Measurements from ENCODE around the gene CDCP2.

Gene CDCP2

DNA sequence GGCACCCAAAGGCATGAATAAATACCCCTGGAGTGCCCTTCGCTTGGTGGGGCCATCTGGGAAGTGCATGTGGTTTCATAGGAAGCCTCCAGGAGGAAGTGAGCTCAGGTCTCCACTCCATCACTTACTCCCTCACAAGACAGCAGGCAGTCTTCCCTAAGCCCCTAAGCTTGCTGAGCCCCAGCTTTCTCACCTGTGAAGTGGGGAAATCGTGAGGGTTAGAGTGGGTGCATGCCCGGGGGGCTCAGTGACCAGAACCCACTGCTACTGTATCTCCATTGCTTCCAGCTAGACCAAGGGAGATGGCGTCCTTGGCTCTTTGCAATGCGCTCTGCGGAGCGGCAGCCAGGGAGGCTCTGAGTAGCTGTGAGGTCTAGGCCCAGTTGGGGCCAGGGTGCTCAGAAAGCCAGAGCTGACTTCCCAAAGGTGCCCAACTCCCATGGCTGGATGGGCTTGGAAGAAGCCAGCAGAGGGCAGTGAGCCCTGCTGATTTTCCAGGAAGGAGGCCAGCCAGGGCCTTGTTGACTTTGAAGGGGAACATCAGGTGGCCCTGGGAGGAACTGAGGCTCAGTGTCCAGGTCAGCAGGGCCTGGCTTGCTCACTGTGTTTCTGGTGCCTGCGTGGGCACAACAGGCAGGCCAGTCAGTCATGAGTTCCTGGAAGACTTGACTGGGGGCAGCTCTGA lies 27.3 kb downstream of the CDCP2 start:
- no peak overlapping the region for H3K4me3 ChIP-seq (replicated peaks in 1 of 2; ENCODE audit: low read depth in 2 of 2, low read length in 2 of 2)
- DNase-seq (ENCODE audit: low read depth in 2 of 2) = peak; percentile 30 to 40
- TF ChIP-seq, protein P1, sequence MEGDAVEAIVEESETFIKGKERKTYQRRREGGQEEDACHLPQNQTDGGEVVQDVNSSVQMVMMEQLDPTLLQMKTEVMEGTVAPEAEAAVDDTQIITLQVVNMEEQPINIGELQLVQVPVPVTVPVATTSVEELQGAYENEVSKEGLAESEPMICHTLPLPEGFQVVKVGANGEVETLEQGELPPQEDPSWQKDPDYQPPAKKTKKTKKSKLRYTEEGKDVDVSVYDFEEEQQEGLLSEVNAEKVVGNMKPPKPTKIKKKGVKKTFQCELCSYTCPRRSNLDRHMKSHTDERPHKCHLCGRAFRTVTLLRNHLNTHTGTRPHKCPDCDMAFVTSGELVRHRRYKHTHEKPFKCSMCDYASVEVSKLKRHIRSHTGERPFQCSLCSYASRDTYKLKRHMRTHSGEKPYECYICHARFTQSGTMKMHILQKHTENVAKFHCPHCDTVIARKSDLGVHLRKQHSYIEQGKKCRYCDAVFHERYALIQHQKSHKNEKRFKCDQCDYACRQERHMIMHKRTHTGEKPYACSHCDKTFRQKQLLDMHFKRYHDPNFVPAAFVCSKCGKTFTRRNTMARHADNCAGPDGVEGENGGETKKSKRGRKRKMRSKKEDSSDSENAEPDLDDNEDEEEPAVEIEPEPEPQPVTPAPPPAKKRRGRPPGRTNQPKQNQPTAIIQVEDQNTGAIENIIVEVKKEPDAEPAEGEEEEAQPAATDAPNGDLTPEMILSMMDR (IDR thresholded peaks at IDR 0.05; ENCODE audit: low read depth, low read length) = peak; percentile 18

DNA sequence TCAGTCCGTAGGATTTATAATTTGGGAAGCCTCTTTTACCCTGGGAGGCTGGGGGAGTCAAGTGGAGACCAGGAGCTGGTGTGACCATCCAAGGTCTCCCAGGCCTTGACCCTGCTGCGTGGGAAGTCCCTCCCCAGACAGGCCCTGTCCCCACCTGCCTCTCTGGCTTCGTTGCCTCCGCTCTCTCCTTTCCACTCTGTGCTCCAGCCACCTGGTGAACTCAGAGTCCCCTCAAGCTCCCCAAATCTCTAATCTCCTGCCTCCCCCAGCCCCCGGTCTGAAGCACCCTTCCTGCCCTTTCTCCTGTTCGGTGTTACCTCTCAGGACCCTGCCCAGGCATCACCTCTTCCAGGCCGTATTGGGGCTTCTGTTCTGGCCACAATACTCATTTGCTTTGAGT lies 27.9 kb downstream of the CDCP2 start:
- H3K4me3 ChIP-seq (replicated peaks in 1 of 2; ENCODE audit: low read depth in 2 of 2, low read length in 2 of 2) = no peak overlapping the region
- TF ChIP-seq, protein P1 (IDR thresholded peaks at IDR 0.05; ENCODE audit: low read depth, low read length) = no peak
- no peak for DNase-seq (ENCODE audit: low read depth in 2 of 2)

DNA sequence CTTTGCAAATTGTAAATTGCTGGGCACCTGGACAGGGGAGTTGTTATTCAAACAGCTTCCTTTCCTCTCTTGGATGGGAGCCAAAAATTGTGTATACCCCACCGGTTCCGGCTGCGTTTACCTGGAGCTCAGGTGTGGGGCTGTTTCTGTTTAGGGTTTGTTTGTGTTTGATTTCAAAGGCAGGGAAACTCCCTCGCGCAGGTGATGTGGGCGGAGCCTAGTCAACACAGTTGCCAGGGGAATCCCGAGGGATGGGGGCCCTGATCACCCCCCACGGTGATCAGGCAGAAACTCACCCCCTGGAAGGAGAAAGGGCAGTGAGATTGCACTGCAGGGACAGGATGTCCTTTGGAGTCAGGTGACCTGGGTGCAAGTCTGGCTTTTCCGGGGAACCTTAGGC lies 28.3 kb downstream of the CDCP2 start:
- TF ChIP-seq, protein P1 (IDR thresholded peaks at IDR 0.05; ENCODE audit: low read depth, low read length) = no peak
- no peak for DNase-seq (ENCODE audit: low read depth in 2 of 2)

DNA sequence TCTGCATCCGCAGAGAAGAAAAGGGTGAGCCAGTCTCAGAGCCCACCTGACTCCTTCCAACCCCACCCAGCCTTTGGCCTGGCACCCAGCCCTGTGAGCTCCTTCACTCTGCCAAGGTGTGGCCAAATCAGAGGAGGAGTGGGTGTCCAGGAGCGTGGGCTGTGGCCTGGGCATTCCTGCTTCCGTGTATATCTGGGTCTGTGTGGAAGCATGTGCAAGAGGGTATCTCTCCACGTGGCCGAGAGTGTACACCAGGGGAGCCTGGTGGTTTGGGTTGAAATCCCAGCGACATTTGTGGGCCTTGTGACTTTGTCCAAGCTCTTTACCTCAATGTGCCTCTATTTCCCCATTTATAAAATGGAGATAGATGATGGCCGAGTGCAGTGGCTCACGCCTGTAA lies 29.8 kb downstream of the CDCP2 start:
- H3K4me3 ChIP-seq (replicated peaks in 1 of 2; ENCODE audit: low read depth in 2 of 2, low read length in 2 of 2) = no peak overlapping the region
- no peak for DNase-seq (ENCODE audit: low read depth in 2 of 2)
- TF ChIP-seq, protein P1 (IDR thresholded peaks at IDR 0.05; ENCODE audit: low read depth, low read length) = no peak

More for the DNA sequence above, 28.3 kb downstream of the CDCP2 start:
- H3K4me3 ChIP-seq (replicated peaks in 1 of 2; ENCODE audit: low read depth in 2 of 2, low read length in 2 of 2) = no peak overlapping the region

DNA sequence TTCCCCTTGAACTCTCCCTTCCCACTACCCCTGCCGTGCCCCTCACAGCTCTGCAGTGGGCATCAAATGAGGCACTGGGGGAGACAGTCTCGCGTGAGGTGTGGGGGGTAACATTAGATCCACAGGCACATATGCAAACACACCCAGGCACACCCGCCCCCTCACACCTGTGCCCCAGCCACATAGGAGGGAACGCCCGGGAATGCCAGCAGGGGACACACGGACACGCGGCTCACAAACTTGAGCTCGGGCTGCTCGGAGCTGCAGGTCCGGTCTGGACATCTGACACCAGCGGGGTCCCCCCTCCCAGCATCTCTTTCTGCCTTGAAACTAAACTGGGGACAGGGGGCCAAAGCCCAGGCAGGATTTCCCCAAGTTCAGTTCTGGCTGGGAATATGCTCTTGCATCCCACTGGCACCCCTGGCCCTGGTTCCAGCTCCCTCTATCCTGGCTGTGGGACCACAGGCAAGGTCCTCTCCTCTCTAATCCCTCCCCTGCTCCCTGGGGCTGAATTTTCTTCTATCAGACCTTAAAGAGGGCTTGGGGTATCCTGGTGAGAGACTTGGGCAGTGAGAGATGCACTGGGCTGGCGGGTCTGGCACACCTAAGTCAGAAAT lies 30.6 kb downstream of the CDCP2 start:
- TF ChIP-seq, protein P1 (IDR thresholded peaks at IDR 0.05; ENCODE audit: low read depth, low read length) = no peak
- DNase-seq (ENCODE audit: low read depth in 2 of 2) = no peak

DNA sequence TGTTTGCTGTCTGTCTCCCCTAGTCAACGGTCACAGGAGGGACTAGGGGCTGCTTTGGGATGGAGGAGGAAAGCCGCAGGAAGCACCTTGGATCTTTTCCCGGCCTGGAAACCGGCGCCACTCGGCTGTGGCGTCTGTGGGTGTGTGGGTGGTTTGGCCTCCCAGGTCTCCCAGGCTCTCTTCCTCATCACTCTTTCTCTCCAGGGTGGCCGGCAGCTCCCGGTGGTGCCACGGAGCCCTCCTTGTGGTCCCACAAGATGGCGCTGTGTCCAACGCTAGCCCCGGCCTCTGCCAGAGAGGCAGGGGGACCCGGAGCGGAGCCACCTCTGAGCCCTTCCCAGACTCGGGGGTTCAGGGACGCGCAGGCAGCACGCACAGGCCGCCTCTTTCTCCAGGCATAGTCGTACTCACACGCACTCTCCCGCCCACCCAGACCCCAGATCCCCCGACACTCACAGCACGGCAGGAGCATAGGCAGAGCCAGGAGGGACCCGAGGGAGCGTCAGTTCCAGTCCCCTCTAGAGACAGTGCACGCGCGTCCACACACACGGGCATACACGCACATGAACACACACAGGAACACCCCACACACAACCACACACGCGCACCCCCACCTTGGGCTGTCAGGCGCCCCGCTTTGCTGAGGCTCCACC lies 31.2 kb downstream of the CDCP2 start:
- TF ChIP-seq, protein P1 (IDR thresholded peaks at IDR 0.05; ENCODE audit: low read depth, low read length) = peak; percentile 84
- peak overlapping the region; percentile 21 to 26 for H3K4me3 ChIP-seq (replicated peaks in 1 of 2; ENCODE audit: low read depth in 2 of 2, low read length in 2 of 2)
- peak; percentile 75 to 84 for DNase-seq (ENCODE audit: low read depth in 2 of 2)

More for the DNA sequence above, 30.6 kb downstream of the CDCP2 start:
- no peak overlapping the region for H3K4me3 ChIP-seq (replicated peaks in 1 of 2; ENCODE audit: low read depth in 2 of 2, low read length in 2 of 2)
